Esophagus muscularis mucosa (tissue), 2 donors: ENCODE results near the gene BIK.

Source experiments
- POLR2A ChIP-seq: fragments of 450-650 bp; IDR thresholded peaks from one replicate; pipeline ENCODE4 v1.6.1; 2017; ENCODE audit warnings: antibody characterized with exemption, moderate library complexity, mild to moderate bottlenecking, low read depth
- POLR2AphosphoS5 ChIP-seq, 2 donors: sonication (generic); formaldehyde crosslinking; IDR thresholded peaks; one replicate each; pipeline ENCODE4 v1.6.1; 2017; ENCODE audit warnings: antibody characterized with exemption in 2 of 2

GRCh38 chr22:43152357-43153071, 42.0 kb downstream of the BIK start:
- TF ChIP-seq POLR2A (no peak), POLR2AphosphoS5 (IDR thresholded peaks at IDR 0.05) (peak; percentile 37 to 41)
